ENCODE measurements around the gene SGTB.
"Not testable (repeated sequence)": the region's sequence is repeated elsewhere in the genome, so short reads cannot be mapped to it uniquely, and the experiment has no call there.

The SGTB gene

DNA sequence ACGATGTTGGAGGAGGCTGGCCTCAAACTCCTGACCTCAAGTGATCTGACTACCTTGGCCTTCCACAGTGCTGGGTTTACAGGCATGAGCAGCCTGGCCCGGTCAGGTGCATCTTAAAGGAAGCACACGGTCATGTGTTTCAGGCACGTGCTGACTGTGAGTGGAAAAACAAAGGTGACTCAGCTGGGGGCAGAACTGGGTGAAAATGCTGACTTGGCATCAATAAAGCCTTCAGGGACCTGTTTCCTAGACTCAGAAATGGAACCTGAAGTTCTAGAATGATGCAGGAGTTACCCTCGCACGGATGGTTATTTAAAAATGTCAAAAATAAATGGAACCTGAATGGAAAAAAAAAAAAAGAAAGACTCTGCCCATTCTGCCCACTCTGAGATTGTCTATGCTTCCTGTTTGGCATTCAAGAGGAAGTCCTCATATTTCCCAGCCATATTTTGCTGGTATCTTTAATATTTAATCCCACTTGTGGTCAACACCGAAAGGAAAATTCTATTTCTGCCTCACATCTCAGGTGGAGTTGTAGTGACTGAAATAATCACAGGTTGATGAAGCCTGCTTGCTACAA is 12.4 kb upstream of the SGTB start:
- DNase-seq (ENCODE audit: low read depth) = not testable (repeated sequence)

DNA sequence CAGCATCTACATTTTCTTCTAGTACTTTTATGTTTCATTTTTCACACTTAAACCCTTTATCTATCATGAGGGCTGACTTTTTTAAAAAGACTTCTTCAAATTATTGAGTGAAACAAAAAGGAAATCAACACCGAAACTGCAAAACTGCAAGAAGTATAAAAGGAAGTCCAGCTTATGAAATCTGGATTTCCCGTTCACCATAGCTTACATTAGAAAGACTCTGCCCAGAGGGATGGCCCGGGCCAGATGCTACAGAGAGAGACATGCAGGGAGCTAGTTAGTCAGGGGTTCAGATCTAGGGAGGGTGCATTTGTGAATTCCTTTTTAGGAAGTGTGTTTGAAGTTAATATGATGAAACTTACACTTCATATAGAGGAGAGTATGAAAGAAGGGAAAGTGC is 10.1 kb upstream of the SGTB start:
- not testable (repeated sequence) for DNase-seq (ENCODE audit: low read depth)

DNA sequence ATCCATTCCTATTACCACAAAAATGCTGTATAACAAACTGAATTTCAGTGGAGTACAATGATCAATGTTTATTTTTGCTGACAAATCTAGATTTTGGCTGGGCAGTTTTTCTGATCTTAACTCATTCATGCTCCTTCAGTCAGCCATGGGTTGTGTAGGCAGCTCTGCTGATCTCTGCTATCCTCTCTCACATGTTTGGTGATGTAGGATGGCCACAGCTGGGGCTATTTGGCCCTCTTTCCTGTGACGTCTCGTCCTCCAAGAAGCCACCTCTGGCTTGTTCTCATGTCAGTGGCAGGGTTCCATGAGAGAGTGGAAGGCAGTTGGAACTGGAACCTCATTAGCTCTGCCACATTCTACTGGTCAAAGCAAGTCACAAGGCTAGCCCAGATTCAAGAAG is 9.0 kb upstream of the SGTB start:
- no peak for DNase-seq (ENCODE audit: low read depth)

DNA sequence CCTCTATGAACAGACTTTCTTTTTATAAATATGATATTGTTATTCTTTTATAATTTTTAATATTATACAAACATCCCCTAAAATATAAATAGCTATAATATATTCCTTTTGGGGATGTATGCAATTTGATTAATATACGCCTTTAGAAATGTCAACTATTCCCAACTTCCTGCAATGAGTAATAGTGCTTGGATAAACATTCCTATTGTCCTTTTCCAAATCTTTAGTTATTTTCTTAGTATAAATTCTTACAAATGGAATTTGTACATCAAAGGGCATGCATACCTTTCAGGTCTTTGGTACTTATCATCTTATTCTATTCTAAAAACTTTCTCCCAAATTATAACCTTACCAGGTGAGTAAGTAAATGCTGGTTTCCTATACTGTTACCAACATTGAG is 6.3 kb upstream of the SGTB start:
- DNase-seq (ENCODE audit: low read depth) = no peak

DNA sequence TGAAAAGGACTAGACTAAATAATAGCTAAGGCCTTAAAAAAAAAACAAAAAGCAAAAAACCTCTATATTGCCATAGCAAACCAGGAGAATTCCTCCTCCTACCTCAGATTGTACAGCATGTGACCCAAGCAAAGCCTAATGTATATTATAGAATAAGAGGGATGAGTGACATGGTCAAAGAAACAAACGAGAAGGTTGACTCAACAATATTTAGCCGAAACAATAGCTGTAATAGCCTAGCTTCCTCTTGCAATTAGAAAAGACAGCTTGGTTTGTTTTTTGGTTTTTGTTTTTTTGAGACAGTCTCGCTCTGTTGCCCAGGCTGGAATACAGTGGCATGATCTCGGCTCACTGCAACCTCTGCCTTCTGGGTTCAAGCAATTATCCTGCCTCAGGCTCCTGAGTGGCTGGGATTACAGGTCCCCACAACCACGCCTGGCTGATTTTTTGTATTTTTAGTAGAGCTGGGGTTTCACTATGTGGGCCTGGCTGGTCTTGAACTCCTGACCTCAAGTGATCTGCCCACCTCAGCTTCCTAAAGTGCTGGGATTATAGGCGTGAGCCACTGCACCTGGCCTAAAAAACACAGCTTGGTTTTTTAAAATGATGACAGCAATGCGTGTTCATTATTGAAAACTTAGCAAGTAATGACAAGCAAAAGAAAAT is 5.7 kb upstream of the SGTB start:
- no peak for DNase-seq (ENCODE audit: low read depth)

DNA sequence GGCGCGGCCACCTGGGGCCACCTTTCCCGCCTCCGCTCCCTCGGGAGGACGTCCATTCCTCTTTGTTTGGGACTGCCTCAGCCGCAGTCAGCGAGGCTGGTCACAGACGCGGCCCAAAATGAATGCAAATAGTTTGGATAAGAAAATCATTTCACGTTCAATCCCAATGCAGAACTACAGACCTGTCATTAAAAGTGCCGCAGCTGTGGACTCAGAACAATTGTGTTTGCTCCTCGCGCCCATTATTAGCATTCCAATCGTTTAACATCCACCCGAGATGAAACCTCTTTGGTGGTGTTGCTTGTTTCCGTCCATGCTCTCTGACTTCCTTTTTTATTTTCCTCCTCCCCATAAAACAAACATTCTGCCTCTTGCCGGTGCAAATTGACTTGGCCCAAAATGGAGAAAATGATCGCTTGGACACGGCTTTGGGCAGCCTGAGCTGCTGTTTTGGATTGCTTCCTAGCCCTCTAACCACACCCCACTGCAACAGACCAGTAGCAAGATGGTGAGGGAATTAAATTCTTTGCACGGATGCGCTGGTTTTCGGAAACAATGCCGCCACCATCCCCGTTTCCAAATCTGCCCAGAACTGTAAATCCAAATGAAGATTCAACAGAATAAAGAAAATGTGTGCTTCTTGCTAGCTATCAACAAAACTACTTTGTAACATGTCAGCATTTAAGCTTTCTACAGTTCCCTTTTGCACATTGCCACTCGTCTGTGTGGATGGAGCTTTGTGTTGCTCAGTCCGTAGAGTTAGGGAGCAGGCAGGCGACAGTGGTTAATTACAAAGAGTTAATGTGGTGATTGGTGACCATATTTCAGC is 880 bp upstream of the SGTB start:
- DNase-seq (ENCODE audit: low read depth) = peak; percentile 74

DNA sequence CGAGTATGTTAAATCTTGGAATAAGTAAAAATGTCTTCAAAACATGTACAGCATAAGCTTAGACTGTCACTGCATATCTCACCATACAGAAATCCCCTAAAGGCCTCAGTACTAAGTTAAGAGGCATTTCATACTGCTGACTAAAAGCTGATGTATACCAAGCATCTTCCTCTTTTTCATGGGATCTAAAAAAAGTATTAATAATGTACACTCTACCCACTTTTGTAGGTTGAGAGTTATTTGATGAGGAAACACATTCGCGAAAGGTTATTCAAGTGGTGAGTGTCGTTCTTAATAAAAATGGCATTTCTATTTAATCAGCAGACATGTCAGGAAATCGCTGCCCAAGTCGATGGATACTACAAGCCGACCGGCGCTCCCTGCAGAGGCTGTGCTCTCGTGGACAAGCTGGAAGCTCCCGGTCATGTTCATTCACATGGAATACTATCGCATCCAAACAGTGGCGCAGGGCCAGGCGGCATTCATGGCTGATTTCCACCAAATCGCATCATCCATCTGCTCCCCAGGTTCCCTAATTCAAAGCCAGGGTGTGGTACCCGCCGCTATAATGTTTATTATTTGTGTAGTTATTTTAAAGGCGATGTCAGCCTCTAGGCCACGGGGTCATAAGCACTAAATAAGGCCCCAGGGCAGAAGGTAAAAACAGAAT is 724 bp downstream of the SGTB start:
- DNase-seq (ENCODE audit: low read depth) = peak; percentile 33

DNA sequence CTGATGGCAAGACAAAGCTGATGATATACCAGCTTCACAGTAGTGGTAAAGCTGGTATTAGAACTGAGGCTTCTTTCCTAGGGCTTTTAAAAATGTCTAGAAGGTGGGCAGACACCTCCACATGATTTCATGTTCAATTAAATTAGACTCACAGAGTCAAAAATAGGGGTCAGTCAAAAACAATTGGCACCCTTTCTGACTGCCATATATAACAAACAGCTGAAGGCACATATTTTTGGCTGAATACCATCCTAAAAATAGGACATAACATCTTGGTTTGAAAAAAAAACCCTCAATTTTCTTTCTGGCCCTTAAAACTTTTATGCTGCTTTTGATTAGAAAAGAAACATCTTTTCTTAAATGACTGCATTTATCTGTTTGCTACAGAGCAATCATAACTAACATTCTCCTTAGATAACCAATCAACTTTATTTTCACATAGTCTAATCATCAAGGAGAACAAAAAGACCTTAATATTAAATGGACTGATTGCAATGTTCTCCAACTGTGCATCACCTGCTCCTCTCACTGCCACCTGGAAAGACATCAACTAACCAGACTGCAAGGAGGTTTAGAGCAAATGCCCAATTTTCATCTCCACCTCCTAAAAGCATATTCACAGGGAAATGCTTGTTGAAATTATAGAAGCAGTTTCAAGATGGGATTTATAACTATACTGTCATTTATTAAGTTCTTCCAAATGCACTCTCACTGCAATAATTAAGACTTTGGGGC is 3.2 kb downstream of the SGTB start:
- DNase-seq (ENCODE audit: low read depth) = no peak

DNA sequence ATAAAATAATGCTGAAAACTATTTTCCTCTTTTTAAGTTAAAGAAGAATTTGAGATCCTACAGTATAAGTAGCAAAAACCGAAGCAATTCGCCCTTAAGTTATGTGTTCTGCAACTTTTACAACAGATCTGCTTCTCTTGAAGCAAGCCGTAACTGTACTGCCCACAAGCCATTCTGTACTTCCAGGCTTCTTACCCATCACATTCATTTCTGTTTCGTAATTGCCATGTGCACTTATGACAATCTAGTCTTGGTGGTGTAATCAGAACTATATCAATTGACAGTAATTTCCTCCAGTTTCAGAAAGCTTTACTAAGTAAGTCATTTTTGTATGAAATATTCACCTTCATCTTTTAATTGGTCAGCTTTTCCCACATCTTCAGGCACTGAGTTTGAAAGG is 13.8 kb downstream of the SGTB start:
- DNase-seq (ENCODE audit: low read depth) = no peak

DNA sequence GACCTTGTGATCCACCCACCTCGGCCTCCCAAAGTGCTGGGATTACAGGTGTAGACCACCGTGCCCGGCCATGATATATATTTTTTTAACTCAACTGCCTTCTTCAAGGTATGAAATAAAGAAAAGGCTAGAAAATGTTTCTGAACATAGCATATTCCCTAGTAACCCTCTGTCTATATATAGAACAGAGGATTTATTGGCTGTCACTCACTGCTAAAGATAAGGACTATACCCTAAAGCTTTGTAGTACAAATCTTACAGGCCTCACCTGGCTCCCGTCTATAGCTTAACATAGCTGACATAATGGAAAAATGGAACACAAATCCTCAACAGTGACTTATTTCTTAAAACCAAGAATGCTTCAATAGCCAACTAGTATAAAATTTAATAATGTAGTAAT is 14.2 kb downstream of the SGTB start:
- no peak for DNase-seq (ENCODE audit: low read depth)

DNA sequence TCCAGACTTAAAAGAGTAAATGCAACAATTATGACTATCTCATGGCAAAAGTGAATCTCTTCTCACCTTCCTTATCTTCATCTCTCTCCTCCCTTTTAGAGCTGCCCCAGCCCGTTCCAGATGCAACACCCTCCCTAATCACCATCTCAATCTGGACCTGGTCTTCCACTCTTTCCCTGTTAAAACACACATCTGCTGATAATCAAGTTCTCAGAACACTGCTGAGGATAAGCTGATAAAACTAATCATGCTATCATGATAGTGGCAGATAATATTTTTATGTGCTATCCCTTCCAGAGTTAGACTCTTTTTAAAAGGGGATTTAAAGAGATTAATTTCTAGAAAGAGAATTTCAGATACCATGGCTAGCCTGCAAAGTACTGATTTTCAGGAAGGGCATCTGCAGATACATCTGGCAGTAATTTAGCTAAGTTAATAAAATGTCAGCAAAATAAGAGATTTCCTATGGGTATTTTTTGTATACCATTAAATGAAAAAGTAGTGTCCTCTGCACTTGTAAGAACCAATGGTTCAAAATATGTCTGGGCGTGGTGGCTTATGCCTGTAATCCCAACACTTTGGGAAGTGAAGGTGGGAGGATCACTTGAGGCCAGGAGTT is 17.2 kb downstream of the SGTB start:
- DNase-seq (ENCODE audit: low read depth) = no peak

DNA sequence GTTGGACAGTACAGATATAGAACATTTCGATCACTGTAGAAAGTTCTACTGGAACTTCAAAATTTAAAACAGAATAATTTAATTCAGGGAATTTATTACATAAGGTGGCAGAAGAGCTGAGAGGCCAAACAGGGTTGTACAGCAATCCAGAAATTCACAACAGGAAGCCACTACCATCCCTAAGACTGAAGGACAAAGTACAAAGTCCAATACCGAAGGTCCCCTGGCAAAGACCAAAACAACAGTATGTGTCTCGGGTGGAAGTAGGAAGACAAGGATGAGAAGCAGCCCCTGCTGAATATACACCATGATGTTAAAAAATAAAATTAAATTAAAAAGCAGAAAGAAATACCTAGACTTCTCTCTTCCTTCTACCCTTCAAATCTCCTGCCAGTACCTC is 19.9 kb downstream of the SGTB start:
- DNase-seq (ENCODE audit: low read depth) = no peak

DNA sequence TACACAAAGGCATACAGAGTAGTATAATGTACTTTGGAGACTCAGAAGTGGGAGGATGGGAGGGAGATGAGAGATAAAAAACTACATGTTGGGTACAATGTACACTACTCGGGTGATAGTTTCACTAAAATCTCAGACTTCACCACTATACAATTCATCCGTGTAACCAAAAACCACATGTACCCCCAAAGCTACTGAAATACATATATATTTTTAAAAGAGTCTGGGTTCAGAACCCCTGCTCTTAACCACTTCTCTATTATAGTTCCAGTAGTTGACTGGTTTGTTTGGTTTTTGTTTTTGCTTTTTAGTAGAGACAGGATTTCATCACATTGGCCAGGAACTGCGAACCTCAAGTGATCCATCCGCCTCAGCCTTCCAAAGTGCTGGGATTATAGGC is 22.6 kb downstream of the SGTB start:
- DNase-seq (ENCODE audit: low read depth) = no peak

DNA sequence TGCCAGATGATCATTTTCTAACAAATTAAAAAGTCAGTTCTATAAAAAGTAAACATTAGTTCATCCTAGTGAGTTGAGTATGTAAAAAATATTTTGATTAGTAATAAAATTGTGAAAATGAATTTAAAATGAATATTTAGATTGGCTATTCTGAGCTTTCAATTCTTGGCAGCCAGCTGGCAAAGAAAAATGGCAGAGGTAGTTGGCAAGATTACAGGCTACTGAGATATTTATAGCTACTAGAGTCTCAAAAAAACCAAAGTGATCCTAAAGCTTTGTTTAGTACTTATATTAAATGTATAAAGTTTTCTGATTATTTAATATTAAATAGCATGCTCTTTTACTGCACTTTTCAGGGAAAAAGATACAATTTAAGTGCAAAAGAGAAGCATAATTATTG is 25.0 kb downstream of the SGTB start:
- no peak for DNase-seq (ENCODE audit: low read depth)

DNA sequence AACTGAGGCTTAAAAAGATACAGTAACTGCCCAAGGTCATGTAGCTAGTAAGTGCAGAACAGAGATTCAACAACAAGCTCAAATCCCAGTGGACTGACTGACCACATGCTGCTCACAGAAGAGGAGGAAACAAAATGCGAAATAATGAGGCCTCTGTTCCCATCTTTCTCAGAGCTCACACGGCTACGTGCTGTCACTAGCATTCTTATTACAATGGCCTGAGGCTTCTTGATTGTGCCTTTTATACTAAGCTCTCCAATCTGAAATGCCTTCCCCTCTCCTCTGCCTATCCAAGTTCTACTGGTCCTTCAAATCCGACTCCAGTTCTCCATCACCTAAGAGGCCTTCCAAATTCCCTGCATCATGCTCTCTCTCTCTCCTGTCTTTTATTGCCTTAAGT is 26.0 kb downstream of the SGTB start:
- DNase-seq (ENCODE audit: low read depth) = no peak

DNA sequence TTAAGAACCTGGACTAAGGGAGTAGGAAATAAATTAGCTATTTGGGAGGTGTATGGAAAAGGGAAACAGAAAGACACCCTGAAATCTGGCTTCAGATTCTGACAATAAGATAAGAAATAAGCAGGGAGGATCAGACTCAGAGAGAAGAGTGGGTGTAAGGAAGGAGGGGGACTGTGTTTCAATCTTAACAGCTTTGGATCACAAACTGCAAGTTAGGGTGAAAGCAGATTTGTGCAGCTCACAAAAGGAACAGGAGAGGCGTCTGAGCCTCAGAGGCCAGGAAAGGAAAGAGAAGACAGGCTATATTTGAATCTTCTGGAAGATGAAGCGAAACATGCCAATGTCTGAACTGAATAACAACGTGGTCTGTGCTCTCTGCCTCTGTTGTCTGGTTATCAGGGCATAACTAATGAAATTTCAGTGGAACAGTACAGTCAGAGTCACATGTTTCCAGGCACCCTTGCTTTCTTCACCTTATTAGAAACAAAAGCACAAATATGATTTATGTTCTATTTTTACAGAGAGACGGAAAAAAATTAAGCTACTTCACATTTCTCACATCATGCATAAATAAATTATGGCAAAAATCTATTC is 26.6 kb downstream of the SGTB start:
- no peak for DNase-seq (ENCODE audit: low read depth)

DNA sequence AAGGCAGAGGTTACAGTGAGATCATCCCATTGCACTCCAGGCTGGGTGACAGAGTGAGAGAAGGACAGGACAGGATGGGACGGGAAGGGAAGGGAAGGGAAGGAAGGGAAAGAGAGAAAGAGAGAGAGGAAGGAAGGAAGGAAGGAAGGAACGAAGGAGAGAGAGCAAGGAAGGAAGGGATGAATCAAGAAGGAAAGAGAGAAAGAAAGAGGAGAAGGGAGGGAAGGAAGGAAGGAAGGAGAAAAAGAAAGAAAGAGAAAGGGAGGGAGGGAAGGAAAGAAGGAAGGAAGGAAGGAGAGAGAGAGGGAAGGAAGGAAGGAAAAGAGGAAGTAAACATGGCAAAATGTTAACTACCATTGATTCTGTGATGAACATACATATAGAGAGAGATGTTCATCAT is 28.8 kb downstream of the SGTB start:
- DNase-seq (ENCODE audit: low read depth) = no peak

DNA sequence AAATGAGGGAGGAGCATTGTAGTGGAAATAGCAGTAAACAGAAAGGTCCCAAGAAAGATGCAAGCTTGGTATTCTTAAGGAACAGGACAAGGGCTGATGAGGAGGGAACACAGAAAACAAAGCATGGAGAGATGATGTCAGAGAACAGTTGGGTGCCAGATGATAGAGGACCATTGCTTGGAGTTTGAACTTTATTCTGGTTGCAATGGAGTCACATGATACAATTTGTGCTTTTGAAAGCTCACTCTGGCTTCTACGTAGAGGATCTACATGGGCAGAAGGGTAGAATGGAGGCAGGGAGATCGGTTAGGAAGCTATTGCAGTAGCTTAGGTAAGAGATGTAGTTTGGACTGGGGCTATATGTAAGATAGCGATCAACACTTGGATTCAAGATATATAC is 39.8 kb downstream of the SGTB start:
- DNase-seq (ENCODE audit: low read depth) = no peak

DNA sequence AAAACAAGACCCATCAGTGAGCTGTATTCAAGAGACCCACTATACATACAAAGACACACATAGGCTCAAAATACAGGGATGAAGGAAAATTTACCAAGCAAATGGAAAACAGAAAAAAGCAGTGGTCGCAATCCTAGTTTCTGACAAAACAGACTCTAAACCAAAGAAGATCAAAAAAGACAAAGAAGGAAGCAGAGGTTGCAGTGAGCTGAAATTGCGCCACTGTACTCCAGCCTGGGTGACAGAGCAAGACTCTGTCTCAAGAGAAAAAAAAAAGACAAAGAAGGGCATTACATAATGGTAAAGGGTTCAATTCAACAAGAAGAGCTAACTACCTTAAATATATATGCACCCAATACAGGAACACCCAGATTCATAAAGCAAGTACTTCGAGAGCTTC is 45.9 kb downstream of the SGTB start:
- not testable (repeated sequence) for DNase-seq (ENCODE audit: low read depth)

DNA sequence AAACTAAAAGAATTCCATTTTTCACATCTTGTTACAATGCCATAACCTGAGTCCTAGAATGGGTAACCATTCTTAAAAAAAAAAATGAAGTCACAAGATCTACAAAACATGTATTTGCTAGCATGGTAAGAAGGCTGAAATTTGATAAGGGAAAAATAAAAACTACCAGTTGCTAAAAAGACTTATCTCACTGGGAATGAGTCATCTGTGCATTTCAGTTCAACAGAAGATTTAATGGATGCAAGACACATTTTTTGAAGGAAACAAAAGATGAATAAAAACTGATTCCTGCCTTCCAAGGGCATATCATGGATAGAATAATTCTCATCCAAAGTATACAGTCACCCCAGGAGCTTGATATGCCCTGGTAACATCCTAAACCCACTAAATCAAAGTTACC is 47.2 kb downstream of the SGTB start:
- DNase-seq (ENCODE audit: low read depth) = no peak

DNA sequence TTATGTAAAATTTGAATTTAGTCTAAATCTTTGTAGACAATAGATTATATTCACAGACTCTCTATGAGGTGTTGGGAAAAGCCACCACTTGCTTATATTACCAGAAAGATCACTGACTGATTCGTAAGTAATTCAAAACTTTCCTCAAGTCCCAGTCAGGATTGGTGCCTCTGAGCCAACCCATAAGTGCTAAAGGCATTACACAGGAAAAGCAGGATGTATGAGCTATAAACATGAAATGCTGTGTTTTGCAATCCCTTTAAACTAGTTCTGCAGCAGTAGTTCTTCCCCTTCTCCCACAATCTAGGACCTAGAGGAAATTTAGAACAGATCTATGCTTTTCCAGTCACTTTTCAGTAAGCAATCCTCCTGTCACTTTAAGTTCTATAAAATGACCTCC is 49.1 kb downstream of the SGTB start:
- no peak for DNase-seq (ENCODE audit: low read depth)
